NK-92 (cell line): Measurements from ENCODE around the gene STRIT1.

Source experiments
- DNase-seq: peaks from one replicate; lab custom pipeline; 2025; ENCODE audit not compliant: unreplicated experiment; lab: John Stamatoyannopoulos, UW

The STRIT1 gene

DNA sequence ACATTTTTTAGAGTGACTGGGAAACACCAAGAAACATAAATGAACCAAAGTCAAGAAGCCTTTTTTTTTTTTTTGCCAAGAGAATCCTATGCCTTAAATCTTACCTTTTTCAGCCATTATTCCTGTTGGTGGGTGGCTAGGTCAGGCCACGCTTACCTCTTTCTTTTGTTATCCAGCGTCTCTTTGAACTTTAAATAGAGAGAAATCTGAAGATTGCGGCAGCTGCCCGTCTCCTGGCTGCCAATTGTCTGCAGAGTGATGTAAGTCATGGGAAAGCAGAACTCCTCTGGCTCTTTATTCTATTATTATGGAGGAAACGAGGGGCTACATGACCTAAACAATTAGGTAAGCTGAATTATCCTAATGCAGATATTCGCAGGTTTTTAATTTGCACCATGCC is at the start of gene STRIT1:
STRIT1 (minus strand) TSS at position 168 of the 400 bp plus-strand sequence.
- DNase-seq, result no peak

DNA sequence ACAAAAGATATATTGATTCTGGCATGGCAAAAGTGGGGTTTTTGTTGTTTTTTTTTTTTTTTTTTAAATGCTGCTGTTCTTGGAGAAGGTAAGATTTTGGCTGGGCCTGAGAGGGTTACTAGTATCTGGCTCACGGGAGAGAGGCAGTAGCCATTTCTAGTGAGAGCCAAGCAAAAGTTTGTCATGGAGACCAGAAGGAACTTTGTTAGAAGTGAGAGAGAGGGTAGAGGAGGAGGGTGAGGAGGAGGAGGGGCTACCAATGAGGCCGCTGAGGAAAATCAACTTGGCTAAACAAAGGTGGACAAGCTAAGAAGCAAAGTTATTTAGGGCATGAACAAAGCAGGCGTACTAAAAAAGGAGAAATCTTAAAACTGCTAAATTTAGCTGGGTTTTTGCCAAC is 48.9 kb upstream of the STRIT1 start:
- no peak for DNase-seq

DNA sequence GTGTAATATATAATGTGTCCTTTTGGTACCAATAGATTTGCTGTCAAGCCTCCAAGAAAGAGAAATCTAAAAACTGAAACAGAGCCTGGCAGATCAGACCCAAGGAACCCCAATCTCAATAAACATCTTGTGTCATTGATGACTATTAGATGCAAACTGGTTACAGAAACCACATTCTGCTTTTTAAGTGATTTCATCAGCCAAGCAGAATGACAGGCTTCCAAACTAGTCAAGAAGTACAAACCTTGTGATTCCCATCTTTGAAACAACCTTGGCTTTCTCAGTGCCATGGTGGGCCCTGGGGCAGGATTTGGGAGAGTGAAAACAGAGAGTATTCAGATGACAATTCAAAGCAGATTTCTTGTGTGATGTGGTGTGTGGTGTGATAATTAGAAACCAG is 45.6 kb upstream of the STRIT1 start:
- no peak for DNase-seq

DNA sequence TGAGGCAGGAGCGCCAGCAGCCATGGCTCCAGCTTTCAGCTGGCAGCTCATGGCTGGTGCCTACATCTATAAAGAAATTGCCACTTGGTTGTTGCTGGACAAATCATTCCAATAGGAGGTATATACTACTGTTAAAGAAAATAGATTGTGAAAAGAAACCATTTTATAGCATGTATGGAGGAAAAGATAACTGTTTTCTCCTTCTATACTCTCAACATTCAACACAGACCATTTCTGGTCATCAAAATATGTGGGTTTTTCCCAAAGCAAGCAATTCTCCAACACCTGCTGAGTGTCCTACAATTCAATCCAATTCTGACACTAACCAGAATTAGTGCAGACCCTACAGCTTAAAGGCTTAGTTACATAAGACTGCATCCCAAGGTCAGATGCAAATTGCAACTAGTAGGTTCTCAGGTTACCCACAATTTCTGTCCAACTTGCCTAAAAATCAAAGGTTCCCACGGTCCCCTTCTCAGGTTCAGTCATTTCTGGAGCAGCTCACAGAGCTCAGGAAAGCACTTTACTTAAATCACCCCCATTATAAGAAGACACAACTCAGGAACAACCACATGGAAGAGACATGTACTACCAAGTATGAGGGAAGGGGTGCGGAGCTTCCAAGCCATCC is 42.4 kb upstream of the STRIT1 start:
- no peak for DNase-seq

DNA sequence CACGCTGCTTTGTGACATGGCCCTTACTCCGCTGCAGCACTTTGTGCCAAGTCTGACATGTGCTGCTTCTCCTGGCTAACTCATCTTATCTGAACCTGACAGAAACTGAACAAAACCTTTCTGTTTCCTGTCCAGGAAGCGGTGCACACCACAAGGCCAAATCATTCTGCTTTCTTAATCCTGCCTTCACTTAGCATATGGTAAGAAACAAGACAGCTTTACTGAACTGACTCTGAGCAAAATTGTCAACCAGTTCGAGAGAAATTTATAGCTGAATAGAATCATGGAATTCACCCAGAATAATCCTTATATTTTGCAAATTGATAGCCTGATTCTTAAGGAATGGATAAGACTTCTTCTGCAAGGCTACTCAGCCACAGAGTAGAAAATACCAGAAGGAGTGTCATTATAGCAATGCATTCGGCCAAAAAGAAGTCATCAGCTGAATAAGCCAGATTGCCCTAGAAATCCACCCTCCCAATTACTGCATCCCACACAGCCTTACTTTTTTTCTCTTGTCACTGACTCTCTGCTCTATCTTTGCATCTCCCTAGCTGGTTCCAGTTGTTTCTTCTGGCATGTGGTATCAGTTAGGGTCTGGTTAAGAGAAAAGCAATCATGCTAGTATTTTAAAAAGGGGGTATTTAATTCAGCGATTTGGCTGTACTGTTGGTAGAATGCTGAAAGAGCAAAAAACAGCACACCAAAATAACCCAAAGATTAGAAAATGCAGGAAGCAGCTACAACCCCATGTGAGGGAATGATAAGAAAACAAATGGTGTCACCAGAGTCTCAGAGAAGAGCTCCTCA is 41.6 kb upstream of the STRIT1 start:
- DNase-seq, result no peak

DNA sequence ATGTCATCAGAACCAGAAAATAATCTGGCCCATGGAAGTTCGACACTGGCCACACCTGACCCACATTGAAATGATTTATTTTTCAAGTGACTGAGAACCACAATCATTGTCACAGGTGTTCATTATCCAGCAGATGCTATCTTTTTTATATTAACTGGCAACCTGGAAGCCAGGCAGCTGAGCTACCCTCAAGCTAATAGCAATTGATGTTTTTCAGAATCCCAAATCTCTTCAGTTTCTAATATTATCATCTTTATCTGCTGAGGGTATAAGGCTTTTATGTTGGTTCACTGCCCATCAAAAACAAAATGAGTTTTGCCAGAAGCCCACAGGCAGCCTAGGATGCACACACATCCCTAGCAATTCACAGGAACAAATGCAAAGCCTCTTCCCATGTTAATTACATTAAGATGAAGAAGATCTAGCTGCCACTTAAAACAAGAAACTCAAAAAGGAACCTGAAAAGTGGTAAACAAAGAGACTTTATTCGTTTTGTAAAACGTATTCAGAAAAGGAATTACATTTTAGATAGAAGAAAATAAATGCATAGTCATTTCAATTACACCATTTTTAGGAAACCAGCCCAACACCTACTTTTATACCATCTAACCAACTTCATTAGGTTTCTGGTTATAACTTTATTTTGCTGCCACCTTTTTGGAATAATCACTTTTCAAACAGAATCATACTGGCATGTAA is 40.9 kb upstream of the STRIT1 start:
- DNase-seq, result no peak

DNA sequence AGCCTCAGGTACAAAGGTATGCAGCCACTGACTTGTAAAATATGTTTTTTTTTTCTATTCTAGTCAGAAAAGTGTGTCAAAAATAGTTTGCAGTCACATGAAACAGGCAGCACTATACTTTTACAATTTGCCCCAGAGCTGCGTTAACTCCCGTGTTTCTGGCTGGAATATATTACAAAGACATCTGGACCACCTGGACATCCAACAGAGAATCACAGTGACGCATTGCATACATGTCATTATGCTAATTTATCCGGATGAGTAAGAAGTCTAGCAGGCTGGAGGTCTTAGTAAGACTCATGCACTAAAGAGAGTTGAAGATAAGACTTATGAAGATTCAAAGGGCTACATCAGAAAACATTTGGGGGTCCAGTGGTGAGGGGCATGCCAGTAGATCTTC is 39.2 kb upstream of the STRIT1 start:
- DNase-seq, result no peak

DNA sequence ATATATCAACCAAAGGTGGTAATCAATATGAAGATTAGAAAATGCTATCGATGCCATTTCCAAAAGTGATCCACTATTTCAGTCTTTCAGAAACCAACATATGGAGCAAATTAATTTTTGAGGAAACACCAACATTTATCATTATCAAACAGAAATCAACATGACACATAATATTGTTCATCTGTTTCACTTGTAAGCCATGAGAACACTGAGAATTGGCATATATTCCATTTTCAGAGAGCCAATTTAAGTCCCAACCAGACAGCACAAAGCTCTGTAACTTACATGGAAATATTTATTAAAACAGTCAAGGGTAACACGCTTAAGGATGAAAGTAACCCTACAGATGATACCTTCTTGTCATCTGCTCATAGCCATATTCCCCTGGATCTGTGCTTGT is 37.6 kb upstream of the STRIT1 start:
- DNase-seq, result no peak

DNA sequence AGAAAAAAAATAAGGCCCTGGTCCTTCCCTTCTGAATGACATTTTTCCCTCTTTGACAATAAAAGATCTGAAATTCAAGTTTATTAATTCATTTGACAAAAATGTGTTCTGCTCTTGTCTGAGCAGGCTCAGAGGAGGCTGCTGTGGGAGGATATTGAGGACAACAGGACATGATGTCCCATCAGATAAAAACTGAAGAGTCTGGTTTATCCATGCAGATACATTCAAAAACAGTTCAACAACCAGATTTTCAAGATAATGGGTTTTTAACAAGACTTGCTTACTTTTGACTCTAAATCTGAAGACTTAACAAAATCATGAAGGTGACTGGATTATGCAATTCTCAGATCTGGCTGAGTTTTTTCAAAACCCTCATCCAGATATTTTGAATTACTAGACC is 36.9 kb upstream of the STRIT1 start:
- DNase-seq, result no peak

DNA sequence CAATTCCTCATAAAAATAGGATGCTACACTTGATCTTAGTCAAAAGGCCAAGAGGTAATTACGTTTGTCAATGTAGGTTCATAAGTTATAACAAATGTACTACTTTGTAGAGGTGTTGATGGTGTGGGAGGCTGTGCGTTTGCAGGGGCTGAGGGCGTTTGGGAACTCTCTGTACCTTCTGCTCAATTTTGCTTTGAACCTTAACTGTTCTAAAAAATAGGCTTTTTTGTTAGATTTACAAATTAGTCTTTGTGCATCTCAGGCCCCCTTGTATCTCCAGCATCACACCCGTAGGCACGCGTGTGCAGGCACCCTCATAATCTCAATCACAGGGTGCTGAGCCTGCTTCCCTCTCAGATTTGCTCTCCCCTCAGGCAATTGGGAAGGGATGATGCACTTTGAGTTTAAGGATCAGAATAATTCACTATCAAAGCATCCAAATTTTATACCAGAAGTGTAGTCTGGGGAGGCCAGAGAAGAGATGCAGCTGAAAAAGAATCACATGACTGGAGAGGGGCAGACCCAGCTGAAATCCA is 36.1 kb upstream of the STRIT1 start:
- no peak for DNase-seq

DNA sequence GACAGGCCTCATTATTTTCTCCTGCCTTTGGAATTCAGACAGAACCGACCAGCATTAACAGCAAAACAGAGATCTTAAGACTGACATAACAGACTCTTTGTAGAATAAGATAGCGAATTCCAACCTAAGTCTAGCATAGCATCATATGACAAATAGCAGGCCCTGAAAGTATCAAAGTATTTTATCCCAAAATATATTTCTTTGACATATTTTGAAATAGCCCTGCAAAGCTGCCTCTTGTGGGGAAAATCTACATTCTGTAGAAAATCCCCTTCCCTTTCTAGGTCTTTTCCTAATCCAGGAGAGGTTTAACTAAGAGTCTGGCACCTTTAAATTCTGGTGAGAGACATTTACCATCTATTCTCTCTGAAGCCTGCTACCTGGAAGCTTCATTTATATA is 34.4 kb upstream of the STRIT1 start:
- no peak for DNase-seq

DNA sequence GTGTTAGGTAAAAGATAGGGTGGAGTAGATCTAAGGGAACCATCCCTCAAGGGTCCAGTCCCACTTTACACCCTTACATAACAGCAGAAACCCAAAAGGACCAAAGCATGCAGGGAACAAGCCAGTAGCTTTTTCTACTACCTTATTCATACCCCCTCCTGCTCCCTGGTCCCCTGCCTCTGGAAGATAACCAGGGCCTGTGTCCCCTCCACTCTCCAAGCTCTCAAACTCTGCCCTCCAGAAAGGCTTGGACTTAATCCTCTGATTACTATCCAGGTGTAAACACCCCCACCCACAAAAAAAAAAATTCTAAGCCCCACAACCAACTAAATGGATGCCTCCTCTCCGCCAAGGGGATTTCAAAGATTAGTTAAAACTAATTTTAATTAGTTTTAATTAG is 33.9 kb upstream of the STRIT1 start:
- no peak for DNase-seq

DNA sequence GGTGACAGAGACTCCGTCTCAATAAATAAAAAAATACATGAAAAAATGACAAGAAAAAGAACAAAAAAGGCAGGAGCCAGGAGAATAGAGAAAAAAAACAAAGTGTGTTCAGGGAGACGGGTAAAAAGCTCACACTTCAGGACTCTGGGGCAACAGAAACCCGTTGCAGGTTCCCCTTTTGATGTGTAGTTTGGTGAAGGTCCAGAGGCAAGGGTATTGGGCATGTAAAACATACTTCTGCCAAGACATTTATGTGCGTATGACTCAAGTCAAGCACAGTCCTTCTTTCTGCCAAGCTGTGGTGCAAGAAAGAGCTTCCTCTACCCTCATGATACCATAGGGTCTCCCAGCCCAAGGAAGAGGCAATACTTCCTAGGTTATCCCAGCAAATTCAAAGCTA is 33.4 kb upstream of the STRIT1 start:
- DNase-seq, result no peak

DNA sequence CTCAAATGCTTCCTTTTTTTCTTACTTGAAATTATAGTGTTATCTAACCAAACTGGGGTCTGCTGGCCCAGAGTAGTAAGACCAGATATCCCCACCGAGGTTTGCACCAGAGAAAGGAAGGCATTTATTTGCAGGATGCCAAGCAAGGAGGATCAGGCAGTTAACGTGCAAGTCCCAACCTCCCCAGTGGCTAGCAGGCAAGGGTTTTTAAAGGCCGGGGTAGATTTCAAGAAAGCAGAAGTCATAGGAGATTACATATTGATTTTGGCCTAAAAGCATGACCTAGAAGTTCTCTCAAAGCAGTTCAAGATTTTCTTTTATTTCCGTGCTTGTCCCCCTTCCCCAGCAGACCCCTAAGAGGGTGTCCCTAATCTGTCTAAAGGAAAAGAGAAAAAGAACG is 32.8 kb upstream of the STRIT1 start:
- no peak for DNase-seq

DNA sequence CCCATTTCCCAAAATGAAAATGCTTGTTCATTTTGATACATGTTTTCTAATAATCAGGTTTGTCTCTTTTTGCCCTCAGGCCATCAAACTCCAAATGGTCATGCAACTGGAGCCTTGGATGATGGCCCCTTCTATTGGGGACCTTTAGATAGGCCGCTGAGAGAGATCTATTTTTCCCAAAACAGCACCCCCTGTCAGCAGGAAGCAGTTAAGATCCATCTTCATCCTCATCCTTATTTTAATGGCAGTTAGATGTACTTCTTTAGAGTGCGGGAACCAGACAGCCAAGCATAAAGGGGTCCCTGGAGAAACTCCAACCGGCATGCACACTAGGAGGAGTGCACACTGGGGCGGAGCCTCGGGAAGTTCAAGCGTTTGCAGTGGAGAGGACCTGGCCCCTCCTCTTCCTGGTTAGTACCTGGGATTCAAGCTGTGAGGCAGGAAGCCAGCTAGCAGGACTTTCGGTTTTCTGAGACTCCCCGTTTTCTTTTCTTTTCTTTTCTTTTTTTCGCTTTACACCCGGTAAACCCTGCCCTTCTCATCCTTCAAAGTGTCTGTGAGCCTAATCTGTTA is 31.9 kb upstream of the STRIT1 start:
- DNase-seq, result no peak

DNA sequence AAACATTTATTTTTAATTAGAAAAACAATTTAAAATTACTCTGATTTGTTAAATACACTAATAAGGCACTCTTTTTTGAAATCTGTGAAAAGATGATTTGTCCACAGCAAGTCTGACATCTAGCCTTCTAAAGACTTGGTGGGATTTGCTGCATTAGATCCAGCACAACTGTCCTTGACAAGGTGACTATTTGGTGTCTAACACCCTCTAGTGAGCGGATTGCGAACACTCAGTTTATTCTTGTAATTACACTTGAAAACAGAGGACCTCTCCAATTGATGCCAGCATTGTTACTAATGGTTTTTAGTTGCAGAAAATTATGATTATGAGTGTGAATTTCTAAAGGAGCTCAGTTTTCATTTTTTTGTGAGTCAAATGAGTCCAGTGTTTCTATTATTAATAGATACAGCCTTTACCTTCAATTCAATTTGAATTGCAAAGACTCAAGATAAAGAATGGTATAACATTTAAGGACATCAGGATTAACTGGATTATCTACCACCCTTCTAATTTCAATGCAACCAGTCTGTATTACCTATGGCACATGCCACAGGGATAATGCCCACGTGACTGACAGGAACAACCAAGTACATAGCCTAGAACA is 29.7 kb upstream of the STRIT1 start:
- DNase-seq, result no peak

DNA sequence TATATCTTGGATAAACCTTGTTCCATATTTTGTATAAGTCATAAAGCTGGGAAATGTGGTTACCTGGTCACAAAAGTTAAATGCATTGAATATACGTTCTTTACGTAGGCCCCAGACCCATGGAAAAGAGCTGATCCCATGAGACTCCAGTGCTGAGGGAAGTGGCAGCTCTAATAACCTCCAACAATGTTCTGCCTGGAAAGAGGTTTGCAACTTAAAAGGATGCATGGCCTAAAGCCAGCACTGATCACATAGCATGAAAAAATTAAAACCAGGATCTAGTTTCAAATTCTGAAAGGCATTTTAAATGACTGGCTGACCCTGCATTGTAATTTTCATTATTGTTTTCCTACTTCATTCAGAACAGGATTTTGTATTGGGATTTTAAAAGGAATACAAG is 27.9 kb upstream of the STRIT1 start:
- no peak for DNase-seq

DNA sequence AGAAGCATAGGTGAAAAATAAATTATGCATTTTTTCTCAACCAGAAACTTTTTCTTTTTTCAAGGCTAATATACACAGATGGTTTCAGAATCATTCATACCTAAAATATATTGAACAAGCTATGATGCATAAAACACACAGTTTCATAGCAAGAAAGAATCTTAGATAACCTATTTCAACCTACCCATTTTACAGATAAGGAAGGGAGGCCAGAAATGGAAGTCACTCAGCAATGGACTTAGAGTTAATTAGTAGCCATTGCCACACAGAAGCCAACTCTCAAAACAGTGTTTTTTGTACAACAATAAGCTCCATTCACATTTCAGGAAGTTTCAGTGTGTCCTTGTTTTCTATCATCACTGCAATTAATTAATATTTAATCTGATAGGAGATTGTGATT is 27.5 kb upstream of the STRIT1 start:
- no peak for DNase-seq

DNA sequence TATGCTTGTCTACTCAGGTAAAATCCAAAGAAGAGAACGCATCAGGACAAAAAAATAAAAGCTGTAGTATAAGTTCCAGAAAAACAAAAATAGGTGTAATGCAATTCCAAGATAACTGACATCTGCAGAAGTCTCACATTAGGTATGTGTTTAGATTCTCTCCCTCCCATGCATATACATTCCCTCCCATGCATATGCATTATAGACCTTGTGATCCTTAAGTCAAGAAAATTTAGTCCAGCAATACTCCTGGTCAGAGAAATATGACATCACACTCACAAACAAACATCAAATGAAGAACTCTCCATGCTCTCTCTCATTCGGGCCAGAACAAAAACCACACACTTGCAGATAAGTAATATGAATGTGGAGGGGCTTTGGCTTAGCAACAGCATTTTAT is 25.3 kb upstream of the STRIT1 start:
- DNase-seq, result no peak

DNA sequence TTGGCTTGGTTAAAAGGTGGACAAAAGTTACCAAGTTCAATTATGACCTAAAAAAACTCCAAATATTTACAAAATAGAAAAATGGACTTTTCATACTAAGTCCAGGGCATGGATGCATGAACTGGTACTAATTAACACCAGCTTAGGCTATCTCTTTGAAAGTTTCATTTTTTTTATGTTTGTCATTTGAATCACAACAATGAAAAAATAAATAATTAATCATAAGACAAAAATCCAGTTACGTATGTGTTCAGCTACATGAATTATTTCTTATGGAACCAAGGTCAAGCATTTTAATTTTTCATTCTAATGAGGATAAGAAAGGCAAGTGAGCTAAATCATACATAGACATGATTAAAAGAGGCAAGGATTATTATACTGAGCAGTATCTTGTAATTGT is 23.7 kb upstream of the STRIT1 start:
- no peak for DNase-seq

DNA sequence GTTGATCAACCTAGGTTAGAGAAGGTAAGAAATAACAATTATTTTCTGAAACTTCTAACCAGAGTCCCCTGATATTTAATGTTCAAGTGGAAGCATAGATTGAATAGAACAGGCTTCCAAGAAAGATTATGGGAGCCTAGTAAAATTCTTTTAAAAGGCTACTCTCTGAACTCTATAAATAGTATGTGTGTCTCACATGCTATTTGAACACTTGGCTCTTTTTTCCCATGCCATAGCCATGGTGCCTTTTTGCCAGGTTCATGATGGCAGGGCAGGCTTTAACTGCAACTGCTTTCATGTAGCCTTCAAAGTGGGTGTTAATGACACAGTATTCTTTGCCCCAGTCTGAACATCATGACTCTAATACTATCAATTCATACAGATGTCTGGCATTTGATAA is 22.9 kb upstream of the STRIT1 start:
- no peak for DNase-seq
